A673 (cell line): Measurements from ENCODE around the gene PTBP1.

Experiments
- EZH2 ChIP-seq: fragments of 200-600 bp; sonication (generic); IDR thresholded peaks from 2 replicates; pipeline ENCODE4 v1.6.1; 2017; ENCODE audit warnings: borderline replicate concordance, low read depth, mild to moderate bottlenecking, mixed read lengths, antibody characterized with exemption, low read length; ENCODE audit not compliant: poor library complexity, severe bottlenecking
- TF ChIP-seq, protein P1 (sequence below): fragments of 300-800, 200-600 bp; sonication (generic); conservative IDR thresholded peaks from 2 replicates; pipeline ENCODE4 v1.5.1; 2017; ENCODE audit warnings: low read depth, mild to moderate bottlenecking, antibody characterized with exemption, low read length, moderate library complexity, mixed read lengths

DNA sequence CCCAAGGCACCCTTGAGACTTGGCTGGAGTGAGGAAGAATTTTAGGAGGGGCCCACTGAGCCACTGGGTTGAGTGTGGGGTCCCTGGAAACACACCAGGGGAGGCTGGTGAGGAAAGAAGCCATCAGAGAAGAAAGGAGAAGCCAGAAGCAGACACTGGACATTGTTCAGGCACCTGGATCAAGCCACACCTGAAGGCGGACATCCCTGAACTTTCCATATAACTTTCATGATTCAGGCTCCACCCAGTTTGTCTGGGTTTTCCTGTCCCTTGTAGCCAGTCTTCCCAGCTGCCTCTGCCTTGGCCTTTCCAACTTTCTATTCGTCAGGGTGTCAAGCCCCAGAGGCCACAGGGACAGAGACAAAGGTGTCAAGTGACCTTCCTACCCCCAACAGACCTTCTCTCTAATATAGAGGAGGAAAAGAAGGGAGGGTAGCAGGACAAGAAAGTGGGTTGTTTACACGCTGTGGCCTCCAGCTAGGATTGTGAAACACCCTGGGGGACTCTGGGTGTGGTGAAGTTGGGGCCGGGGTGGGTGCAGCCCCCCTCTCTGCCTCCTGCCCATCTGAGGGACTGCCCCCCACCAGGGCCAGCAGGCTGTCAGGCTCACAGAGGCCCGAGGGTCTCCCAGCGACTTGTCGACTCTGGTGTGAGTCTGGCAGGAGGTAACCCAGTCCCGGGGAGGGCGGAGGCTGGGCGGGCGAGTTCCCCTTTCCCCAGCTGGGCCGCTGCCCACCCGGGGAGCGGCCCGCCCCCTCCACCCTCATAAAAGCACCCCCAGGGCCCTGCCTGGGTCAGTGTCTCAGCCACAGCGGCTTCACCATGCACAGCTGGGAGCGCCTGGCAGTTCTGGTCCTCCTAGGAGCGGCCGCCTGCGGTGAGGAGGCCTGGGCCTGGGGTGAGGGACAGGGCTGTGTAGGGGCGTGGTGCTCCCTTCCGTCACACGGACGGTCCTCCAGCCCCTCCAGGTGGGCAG is 61.9 kb downstream of the PTBP1 start, which contains the start of gene CFD:
- TF ChIP-seq, protein P1, sequence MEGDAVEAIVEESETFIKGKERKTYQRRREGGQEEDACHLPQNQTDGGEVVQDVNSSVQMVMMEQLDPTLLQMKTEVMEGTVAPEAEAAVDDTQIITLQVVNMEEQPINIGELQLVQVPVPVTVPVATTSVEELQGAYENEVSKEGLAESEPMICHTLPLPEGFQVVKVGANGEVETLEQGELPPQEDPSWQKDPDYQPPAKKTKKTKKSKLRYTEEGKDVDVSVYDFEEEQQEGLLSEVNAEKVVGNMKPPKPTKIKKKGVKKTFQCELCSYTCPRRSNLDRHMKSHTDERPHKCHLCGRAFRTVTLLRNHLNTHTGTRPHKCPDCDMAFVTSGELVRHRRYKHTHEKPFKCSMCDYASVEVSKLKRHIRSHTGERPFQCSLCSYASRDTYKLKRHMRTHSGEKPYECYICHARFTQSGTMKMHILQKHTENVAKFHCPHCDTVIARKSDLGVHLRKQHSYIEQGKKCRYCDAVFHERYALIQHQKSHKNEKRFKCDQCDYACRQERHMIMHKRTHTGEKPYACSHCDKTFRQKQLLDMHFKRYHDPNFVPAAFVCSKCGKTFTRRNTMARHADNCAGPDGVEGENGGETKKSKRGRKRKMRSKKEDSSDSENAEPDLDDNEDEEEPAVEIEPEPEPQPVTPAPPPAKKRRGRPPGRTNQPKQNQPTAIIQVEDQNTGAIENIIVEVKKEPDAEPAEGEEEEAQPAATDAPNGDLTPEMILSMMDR, result no peak
- no peak for TF ChIP-seq EZH2
